GM21786 (cell line): Measurements from ENCODE around the gene PIM1.
"Not testable (repeated sequence)": the region's sequence is repeated elsewhere in the genome, so short reads cannot be mapped to it uniquely, and the experiment has no call there.

Experiments used
- ATAC-seq: cut with Tn5 transposase; IDR thresholded peaks from one replicate; pipeline ENCODE4 v1.9.1; 2021; ENCODE audit not compliant: unreplicated experiment

The PIM1 gene

GRCh38 chr6:37187321-37188022, 17.5 kb downstream of the PIM1 start:
- ATAC-seq: no peak

- ATAC-seq: no peak
Observed at GRCh38 chr6:37188962-37189510, 19.1 kb downstream of the PIM1 start.

- no peak for ATAC-seq
Observed at GRCh38 chr6:37190159-37190535, 20.2 kb downstream of the PIM1 start.

- no peak for ATAC-seq
Observed at GRCh38 chr6:37192666-37193065, 22.7 kb downstream of the PIM1 start.

GRCh38 chr6:37194886-37195285, 24.9 kb downstream of the PIM1 start:
- ATAC-seq: not testable (repeated sequence)

- ATAC-seq: not testable (repeated sequence)
Observed at GRCh38 chr6:37196451-37196850, 26.5 kb downstream of the PIM1 start.

- ATAC-seq: no peak
Observed at GRCh38 chr6:37200085-37200484, 30.1 kb downstream of the PIM1 start.

GRCh38 chr6:37201726-37202125, 31.8 kb downstream of the PIM1 start:
- no peak for ATAC-seq

- no peak for ATAC-seq
Observed at GRCh38 chr6:37202788-37203491, 33.0 kb downstream of the PIM1 start.

- ATAC-seq: no peak
Observed at GRCh38 chr6:37204014-37204751, 34.2 kb downstream of the PIM1 start.

- no peak for ATAC-seq
Observed at GRCh38 chr6:37205175-37205996, 35.4 kb downstream of the PIM1 start.

GRCh38 chr6:37205997-37206340, 36.0 kb downstream of the PIM1 start:
- no peak for ATAC-seq

- ATAC-seq: no peak
Observed at GRCh38 chr6:37206622-37207021, 36.7 kb downstream of the PIM1 start.

- peak; percentile 58 for ATAC-seq
Observed at GRCh38 chr6:37207903-37208456, 38.0 kb downstream of the PIM1 start.

GRCh38 chr6:37208793-37209192, 38.8 kb downstream of the PIM1 start:
- ATAC-seq: no peak

- no peak for ATAC-seq
Observed at GRCh38 chr6:37209461-37210205, 39.7 kb downstream of the PIM1 start.

- ATAC-seq: peak; percentile 50
Observed at GRCh38 chr6:37210313-37210968, 40.5 kb downstream of the PIM1 start.

GRCh38 chr6:37212268-37212667, 42.3 kb downstream of the PIM1 start:
- no peak for ATAC-seq

- no peak for ATAC-seq
Observed at GRCh38 chr6:37218061-37218460, 48.1 kb downstream of the PIM1 start.
